ENCODE results near the gene MMD. TPM values are rescaled to one million over a fixed set of nuclear protein-coding genes. Genes with fewer than 3 reads are reported as not detected.

The MMD gene
- total RNA-seq, 1 experiment from 2014 or later, result 40.8 TPM

DNA sequence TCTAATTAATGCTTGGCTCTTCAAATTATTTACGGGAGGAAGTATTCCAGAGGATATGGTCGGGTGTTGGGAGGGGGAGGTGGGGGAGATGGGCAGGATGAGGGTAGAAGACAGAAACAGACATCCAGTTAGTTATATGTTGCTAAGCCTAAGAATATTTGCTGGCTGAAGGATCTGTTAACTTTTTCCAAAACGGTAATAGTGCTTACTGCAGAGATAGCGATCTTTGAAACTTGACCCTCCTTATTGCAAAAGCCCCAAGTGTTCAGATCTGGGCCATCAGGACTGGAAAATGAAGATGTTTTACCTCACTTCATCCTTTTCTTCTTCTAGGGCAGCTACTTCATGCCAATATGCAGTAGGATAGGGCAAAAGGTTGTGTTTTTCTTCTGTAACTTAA, 27.0 kb upstream of the MMD start:
- H3K27me3 Mint-ChIP-seq (ENCODE audit: low read depth), result no peaks in the 10 kb centered on the region
- TF ChIP-seq TEAD1 (CRISPR knock-in tag; IDR thresholded peaks at IDR 0.05), result no peak
- TF ChIP-seq JUN (CRISPR knock-in tag; IDR thresholded peaks at IDR 0.05), result no peak
- TF ChIP-seq ZNF232 (CRISPR knock-in tag; IDR thresholded peaks at IDR 0.05), result no peak
- no peak for TF ChIP-seq PRRX2 (CRISPR knock-in tag; IDR thresholded peaks at IDR 0.05)
- no peak for TF ChIP-seq PRDM15 (CRISPR knock-in tag; IDR thresholded peaks at IDR 0.05)
- TF ChIP-seq MXD4 (CRISPR knock-in tag; IDR thresholded peaks at IDR 0.05; ENCODE audit: borderline replicate concordance), result no peak
- TF ChIP-seq, protein P1, sequence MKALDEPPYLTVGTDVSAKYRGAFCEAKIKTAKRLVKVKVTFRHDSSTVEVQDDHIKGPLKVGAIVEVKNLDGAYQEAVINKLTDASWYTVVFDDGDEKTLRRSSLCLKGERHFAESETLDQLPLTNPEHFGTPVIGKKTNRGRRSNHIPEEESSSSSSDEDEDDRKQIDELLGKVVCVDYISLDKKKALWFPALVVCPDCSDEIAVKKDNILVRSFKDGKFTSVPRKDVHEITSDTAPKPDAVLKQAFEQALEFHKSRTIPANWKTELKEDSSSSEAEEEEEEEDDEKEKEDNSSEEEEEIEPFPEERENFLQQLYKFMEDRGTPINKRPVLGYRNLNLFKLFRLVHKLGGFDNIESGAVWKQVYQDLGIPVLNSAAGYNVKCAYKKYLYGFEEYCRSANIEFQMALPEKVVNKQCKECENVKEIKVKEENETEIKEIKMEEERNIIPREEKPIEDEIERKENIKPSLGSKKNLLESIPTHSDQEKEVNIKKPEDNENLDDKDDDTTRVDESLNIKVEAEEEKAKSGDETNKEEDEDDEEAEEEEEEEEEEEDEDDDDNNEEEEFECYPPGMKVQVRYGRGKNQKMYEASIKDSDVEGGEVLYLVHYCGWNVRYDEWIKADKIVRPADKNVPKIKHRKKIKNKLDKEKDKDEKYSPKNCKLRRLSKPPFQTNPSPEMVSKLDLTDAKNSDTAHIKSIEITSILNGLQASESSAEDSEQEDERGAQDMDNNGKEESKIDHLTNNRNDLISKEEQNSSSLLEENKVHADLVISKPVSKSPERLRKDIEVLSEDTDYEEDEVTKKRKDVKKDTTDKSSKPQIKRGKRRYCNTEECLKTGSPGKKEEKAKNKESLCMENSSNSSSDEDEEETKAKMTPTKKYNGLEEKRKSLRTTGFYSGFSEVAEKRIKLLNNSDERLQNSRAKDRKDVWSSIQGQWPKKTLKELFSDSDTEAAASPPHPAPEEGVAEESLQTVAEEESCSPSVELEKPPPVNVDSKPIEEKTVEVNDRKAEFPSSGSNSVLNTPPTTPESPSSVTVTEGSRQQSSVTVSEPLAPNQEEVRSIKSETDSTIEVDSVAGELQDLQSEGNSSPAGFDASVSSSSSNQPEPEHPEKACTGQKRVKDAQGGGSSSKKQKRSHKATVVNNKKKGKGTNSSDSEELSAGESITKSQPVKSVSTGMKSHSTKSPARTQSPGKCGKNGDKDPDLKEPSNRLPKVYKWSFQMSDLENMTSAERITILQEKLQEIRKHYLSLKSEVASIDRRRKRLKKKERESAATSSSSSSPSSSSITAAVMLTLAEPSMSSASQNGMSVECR (CRISPR knock-in tag; IDR thresholded peaks at IDR 0.05; ENCODE audit: borderline replicate concordance), result no peak
- no peak for TF ChIP-seq SP1 (CRISPR knock-in tag; conservative IDR thresholded peaks at IDR 0.05)
- TF ChIP-seq NFE2L1 (CRISPR knock-in tag; IDR thresholded peaks at IDR 0.05), result no peak
- TF ChIP-seq OVOL2 (CRISPR knock-in tag; IDR thresholded peaks at IDR 0.05; ENCODE audit: borderline replicate concordance), result no peak
- TF ChIP-seq TCF7 (CRISPR knock-in tag; IDR thresholded peaks at IDR 0.05; ENCODE audit: low read depth), result no peak
- TF ChIP-seq, protein P2, sequence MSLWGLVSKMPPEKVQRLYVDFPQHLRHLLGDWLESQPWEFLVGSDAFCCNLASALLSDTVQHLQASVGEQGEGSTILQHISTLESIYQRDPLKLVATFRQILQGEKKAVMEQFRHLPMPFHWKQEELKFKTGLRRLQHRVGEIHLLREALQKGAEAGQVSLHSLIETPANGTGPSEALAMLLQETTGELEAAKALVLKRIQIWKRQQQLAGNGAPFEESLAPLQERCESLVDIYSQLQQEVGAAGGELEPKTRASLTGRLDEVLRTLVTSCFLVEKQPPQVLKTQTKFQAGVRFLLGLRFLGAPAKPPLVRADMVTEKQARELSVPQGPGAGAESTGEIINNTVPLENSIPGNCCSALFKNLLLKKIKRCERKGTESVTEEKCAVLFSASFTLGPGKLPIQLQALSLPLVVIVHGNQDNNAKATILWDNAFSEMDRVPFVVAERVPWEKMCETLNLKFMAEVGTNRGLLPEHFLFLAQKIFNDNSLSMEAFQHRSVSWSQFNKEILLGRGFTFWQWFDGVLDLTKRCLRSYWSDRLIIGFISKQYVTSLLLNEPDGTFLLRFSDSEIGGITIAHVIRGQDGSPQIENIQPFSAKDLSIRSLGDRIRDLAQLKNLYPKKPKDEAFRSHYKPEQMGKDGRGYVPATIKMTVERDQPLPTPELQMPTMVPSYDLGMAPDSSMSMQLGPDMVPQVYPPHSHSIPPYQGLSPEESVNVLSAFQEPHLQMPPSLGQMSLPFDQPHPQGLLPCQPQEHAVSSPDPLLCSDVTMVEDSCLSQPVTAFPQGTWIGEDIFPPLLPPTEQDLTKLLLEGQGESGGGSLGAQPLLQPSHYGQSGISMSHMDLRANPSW (CRISPR knock-in tag; conservative IDR thresholded peaks at IDR 0.05; ENCODE audit: low read depth), result no peak
- TF ChIP-seq, protein P3, sequence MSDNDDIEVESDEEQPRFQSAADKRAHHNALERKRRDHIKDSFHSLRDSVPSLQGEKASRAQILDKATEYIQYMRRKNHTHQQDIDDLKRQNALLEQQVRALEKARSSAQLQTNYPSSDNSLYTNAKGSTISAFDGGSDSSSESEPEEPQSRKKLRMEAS (CRISPR knock-in tag; IDR thresholded peaks at IDR 0.05), result no peak
- TF ChIP-seq JAZF1 (CRISPR knock-in tag; IDR thresholded peaks at IDR 0.05), result no peak
- no peak for TF ChIP-seq MLX (CRISPR knock-in tag; IDR thresholded peaks at IDR 0.05)
- TF ChIP-seq, protein P4, sequence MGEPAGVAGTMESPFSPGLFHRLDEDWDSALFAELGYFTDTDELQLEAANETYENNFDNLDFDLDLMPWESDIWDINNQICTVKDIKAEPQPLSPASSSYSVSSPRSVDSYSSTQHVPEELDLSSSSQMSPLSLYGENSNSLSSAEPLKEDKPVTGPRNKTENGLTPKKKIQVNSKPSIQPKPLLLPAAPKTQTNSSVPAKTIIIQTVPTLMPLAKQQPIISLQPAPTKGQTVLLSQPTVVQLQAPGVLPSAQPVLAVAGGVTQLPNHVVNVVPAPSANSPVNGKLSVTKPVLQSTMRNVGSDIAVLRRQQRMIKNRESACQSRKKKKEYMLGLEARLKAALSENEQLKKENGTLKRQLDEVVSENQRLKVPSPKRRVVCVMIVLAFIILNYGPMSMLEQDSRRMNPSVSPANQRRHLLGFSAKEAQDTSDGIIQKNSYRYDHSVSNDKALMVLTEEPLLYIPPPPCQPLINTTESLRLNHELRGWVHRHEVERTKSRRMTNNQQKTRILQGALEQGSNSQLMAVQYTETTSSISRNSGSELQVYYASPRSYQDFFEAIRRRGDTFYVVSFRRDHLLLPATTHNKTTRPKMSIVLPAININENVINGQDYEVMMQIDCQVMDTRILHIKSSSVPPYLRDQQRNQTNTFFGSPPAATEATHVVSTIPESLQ (CRISPR knock-in tag; IDR thresholded peaks at IDR 0.05), result no peak
- TF ChIP-seq USF2 (CRISPR knock-in tag; IDR thresholded peaks at IDR 0.05), result no peak
- ATAC-seq, result no peak
- H3K9me3 Mint-ChIP-seq, result peaks cover 4% of the 10 kb centered on the region
- H3K4me3 Mint-ChIP-seq, result no peak overlapping the region
- ChIA-PET POLR2A (no interaction called here), CTCF (no interaction called here)
- H3K4me1 Mint-ChIP-seq, result peaks cover 27% of the 10 kb centered on the region
- no peaks in the 10 kb centered on the region for H3K36me3 Mint-ChIP-seq
- DNase-seq (ENCODE audit: low spot score), result no peak
- no peak overlapping the region for H3K27ac Mint-ChIP-seq
